ENCODE results near the gene CNTNAP2. TPM values are rescaled to one million over a fixed set of nuclear protein-coding genes. Genes with fewer than 3 reads are reported as not detected.

CNTNAP2 gene
- total RNA-seq, result 1 to 10 TPM; 1.8 to 8.1 (median 3.9) TPM
- long read RNA-seq, result 0 reads

DNA sequence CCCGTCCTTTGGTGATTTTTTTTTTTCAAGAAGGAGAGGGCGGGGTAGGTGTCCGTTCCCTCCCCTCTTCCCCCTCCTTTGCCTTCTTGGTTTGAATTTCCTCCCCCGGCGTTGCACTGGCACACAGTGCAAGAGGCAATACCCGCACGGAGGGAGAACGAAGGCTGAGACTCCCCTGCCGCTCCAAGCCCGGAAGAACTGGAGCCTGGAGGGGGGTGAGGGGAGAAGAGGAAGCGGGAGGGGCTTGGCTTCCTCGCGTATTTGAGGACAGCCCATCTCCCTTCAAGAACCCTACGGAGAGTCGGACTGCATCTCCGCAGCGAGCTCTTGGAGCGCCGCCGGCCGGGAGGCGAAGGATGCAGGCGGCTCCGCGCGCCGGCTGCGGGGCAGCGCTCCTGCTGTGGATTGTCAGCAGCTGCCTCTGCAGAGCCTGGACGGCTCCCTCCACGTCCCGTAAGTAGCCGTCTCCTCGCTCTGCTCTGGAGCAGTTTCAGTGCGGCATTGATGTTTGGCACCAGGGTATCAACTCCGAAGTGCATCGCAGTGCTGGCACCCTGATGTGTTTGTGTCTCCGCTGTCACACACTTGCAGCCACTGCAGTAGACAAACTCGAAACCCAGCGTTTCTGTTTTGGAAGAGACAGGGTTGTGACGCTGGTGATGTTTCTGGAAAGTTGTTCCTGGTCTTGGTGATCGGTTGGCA lies at the start of gene CNTNAP2:
CNTNAP2 (plus strand) TSS at position 281 of the 702 bp plus-strand sequence; CDS start at position 357, 76 bp downstream.
- peaks cover 0 to 3% (median 0%) of the 10 kb centered on the region in 4 donors for H3K4me1 ChIP-seq
- DNase-seq (no peak), ATAC-seq (peak in 1 of 4 donors; percentile 23)
- no peak within 1 kb of the TSS for H3K27ac ChIP-seq
- H3K4me3 ChIP-seq, result peak within 1 kb of the TSS in 1 of 3 donors; percentile 8
- no peaks in the 10 kb centered on the region for H3K27me3 ChIP-seq
- H3K36me3 ChIP-seq, result no peaks in the 10 kb centered on the region
- intact Hi-C loops (cut with DNase I), result no loop called here
- no peak for TF ChIP-seq POLR2A (IDR thresholded peaks at IDR 0.05)
- TF ChIP-seq, protein P1, sequence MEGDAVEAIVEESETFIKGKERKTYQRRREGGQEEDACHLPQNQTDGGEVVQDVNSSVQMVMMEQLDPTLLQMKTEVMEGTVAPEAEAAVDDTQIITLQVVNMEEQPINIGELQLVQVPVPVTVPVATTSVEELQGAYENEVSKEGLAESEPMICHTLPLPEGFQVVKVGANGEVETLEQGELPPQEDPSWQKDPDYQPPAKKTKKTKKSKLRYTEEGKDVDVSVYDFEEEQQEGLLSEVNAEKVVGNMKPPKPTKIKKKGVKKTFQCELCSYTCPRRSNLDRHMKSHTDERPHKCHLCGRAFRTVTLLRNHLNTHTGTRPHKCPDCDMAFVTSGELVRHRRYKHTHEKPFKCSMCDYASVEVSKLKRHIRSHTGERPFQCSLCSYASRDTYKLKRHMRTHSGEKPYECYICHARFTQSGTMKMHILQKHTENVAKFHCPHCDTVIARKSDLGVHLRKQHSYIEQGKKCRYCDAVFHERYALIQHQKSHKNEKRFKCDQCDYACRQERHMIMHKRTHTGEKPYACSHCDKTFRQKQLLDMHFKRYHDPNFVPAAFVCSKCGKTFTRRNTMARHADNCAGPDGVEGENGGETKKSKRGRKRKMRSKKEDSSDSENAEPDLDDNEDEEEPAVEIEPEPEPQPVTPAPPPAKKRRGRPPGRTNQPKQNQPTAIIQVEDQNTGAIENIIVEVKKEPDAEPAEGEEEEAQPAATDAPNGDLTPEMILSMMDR (IDR thresholded peaks at IDR 0.05), result no peak
- H3K9me3 ChIP-seq, result no peaks in the 10 kb centered on the region
- 0% methylated on average over 23 of the region's 42 CpGs for WGBS (ENCODE audit: insufficient coverage, low coverage, low lambda C conversion rate, missing lambda C conversion rate)

DNA sequence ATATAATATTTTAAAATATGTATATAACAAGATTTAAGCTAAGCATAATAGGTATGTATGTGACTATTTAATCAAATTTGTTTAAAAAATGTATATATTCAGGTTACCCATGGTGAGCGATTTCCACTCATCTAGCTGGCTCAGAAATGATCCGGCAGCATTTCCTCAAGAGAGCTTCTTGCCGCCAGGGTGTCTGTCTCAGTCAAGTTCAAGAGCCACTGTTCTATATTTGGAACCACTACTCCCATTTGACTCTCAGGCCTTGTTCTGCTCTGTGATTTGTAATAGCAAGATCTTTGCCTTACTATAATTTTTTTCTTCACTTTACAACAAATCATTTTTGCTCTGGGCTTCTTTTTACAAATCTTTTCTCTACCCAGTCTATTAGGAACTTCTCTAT lies 48.7 kb upstream of the CNTNAP2 start:
- ATAC-seq, result no peak
- Histone ChIP-seq H3K36me3 (no peaks in the 10 kb centered on the region), H3K4me3 (no peak overlapping the region), H3K27ac (no peak overlapping the region), H3K9me3 (no peaks in the 10 kb centered on the region), H3K4me1 (no peaks in the 10 kb centered on the region), H3K27me3 (no peaks in the 10 kb centered on the region)
- no peak for TF ChIP-seq POLR2A (IDR thresholded peaks at IDR 0.05)
- TF ChIP-seq, protein P1 (IDR thresholded peaks at IDR 0.05), result no peak
- 71% methylated on average over 3 of the region's 3 CpGs for WGBS (ENCODE audit: insufficient coverage, low coverage, low lambda C conversion rate, missing lambda C conversion rate)
- intact Hi-C loops (cut with DNase I), result no loop called here
- no peak for DNase-seq

DNA sequence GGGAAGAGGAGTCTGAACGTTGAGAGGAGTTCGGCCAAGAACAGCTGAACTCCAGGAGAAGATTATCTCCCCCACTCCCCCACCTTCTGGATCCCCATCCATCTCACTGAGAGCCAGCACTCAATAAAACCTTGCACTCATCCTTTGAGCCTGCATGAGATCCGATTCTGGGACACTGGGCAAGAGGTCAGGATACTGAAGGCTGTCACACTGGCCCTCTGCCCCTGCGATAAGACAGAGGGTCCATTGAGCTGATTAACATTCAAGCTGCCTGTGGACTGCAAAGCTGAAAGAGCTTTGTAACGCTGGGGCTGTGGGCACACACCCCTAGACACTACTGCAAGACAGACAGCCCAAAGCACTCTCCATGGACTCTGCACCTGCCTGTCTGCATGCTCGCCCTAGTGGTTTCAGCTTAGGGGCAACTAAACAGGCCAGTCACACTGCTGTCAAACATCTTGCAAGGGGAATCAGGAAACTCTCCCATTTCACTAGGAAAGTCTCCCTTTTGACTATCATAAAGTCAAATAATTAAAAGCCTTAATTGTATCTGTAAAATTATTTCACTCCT lies 42.3 kb upstream of the CNTNAP2 start:
- H3K27me3 ChIP-seq, result no peaks in the 10 kb centered on the region
- no peak overlapping the region for H3K4me3 ChIP-seq
- ATAC-seq (no peak), DNase-seq (no peak)
- no peaks in the 10 kb centered on the region for H3K36me3 ChIP-seq
- no peaks in the 10 kb centered on the region for H3K4me1 ChIP-seq
- TF ChIP-seq, protein P1 (IDR thresholded peaks at IDR 0.05), result no peak
- TF ChIP-seq POLR2A (IDR thresholded peaks at IDR 0.05), result no peak
- 42% methylated on average over 6 of the region's 6 CpGs for WGBS (ENCODE audit: insufficient coverage, low coverage, low lambda C conversion rate, missing lambda C conversion rate)
- H3K9me3 ChIP-seq, result no peaks in the 10 kb centered on the region
- H3K27ac ChIP-seq, result no peak overlapping the region
- intact Hi-C loops (cut with DNase I), result no loop called here

DNA sequence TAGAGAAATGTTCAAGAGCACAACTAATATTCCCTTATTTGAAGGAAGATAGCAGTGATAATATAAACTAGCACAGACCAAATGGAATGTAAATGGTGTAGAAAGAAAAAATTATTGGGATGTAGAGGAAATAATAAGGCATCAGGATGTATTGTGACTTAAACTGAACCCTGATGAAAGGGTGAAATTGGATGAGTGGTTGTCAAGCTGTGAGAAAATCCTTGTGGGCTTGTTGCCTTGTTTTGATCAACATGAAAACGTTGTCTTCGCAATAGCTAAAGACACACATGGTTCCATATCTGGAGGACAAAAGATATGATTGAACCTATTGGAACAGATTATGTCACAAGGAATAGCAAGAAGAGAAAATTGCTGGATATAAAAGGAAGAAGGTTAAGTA lies 40.3 kb upstream of the CNTNAP2 start:
- Histone ChIP-seq H3K4me3 (no peak overlapping the region), H3K36me3 (no peaks in the 10 kb centered on the region), H3K4me1 (no peaks in the 10 kb centered on the region), H3K9me3 (no peaks in the 10 kb centered on the region), H3K27ac (no peak overlapping the region), H3K27me3 (no peaks in the 10 kb centered on the region)
- TF ChIP-seq POLR2A (IDR thresholded peaks at IDR 0.05), result no peak
- TF ChIP-seq, protein P1 (IDR thresholded peaks at IDR 0.05), result no peak
- intact Hi-C loops (cut with DNase I), result no loop called here
- no peak for ATAC-seq
- 27% methylated on average over 2 of the region's 2 CpGs for WGBS (ENCODE audit: insufficient coverage, low coverage, low lambda C conversion rate, missing lambda C conversion rate)
- no peak for DNase-seq
